ENCODE measurements around the gene AIMP1. TPM values are rescaled to one million over a fixed set of nuclear protein-coding genes. Genes with fewer than 3 reads are reported as not detected.

The AIMP1 gene
- total RNA-seq, 1 donor from 2014 or later: 72.1 TPM

Other genes with a start within 250 kb of the AIMP1 start
- 28.5 and 29.8 TPM in 2 replicates for gene TBCK, start 341 bp upstream of the AIMP1 start, total RNA-seq
- gene GIMD1, start 52.2 kb downstream of the AIMP1 start, total RNA-seq: not detected in 2 replicates

All from activated T-helper 2 cell treated with anti-CD3 and anti-CD28 coated beads, Interferon-gamma antibody, Interleukin-2, Interleukin-4, amounts not matched to agents 10 μg/mL and 5 μg/mL and 100 μg/mL, durations not matched to agents 14 hours and 24 hours and 36 hours (primary cell).